Mesendoderm (in vitro differentiated cells): ENCODE data around the gene TXNIP.
A peak's percentile ranks its signal among the peaks of the same experiment; 100 is the strongest.

Source experiments
- DNase-seq: peaks from one replicate; pipeline ENCODE4 v3.0.0; 2013
- H2AK5ac ChIP-seq: 2 replicates; pipeline ENCODE4 v1.6.1; 2013; ENCODE audit warnings: low read length, inconsistent platforms
- H2BK120ac ChIP-seq: 2 replicates; pipeline ENCODE4 v1.6.1; 2013; ENCODE audit warnings: low read depth, mild to moderate bottlenecking, low read length, moderate library complexity, mixed read lengths
- H2BK15ac ChIP-seq: replicated peaks from 2 replicates; pipeline ENCODE4 v1.6.1; 2013; ENCODE audit warnings: low read depth, mild to moderate bottlenecking, moderate library complexity
- H2BK5ac ChIP-seq: 2 replicates; pipeline ENCODE4 v1.6.1; 2013; ENCODE audit warnings: low read length, inconsistent platforms
- H3K18ac ChIP-seq: 2 replicates; pipeline ENCODE4 v1.6.1; 2013; ENCODE audit warnings: mild to moderate bottlenecking, low read length, mixed read lengths
- H3K23ac ChIP-seq: one replicate; pipeline ENCODE4 v1.6.1; 2013; ENCODE audit warnings: low read length
- H3K27ac ChIP-seq: 2 replicates; pipeline ENCODE4 v1.5.1; 2013; ENCODE audit warnings: low read depth, mild to moderate bottlenecking, inconsistent platforms, low read length, moderate library complexity
- H3K27me3 ChIP-seq: 2 replicates; pipeline ENCODE4 v1.6.1; 2013; ENCODE audit warnings: low read length, control low read depth, mild to moderate bottlenecking, inconsistent platforms; ENCODE audit not compliant: insufficient read depth, poor library complexity
- H3K36me3 ChIP-seq: 2 replicates; pipeline ENCODE4 v1.6.1; 2013; ENCODE audit warnings: low read length, inconsistent platforms; ENCODE audit not compliant: control insufficient read depth, insufficient read depth
- H3K4ac ChIP-seq: one replicate; pipeline ENCODE4 v1.6.1; 2013; ENCODE audit warnings: low read depth, mild to moderate bottlenecking, low read length, moderate library complexity
- H3K4me1 ChIP-seq: 2 replicates; pipeline ENCODE4 v1.6.1; 2013; ENCODE audit warnings: low read depth, low read length, inconsistent platforms; ENCODE audit not compliant: control insufficient read depth
- H3K4me2 ChIP-seq: 2 replicates; pipeline ENCODE4 v1.6.1; 2013; ENCODE audit warnings: low read length
- H3K4me3 ChIP-seq: 2 replicates; pipeline ENCODE4 v1.5.1; 2013; ENCODE audit warnings: mild to moderate bottlenecking, low read length
- H3K56ac ChIP-seq: one replicate; pipeline ENCODE4 v1.6.1; 2013; ENCODE audit warnings: low read length
- H3K79me1 ChIP-seq: 2 replicates; pipeline ENCODE4 v1.6.1; 2013; ENCODE audit warnings: low read length, inconsistent platforms
- H3K79me2 ChIP-seq: 2 replicates; pipeline ENCODE4 v1.6.1; 2013; ENCODE audit warnings: mild to moderate bottlenecking, low read length; ENCODE audit not compliant: control insufficient read depth, insufficient read depth
- H3K9ac ChIP-seq: 2 replicates; pipeline ENCODE4 v1.6.1; 2013; ENCODE audit warnings: low read length, inconsistent platforms
- H4K5ac ChIP-seq: one replicate; pipeline ENCODE4 v1.6.1; 2013; ENCODE audit warnings: low read length
- H4K8ac ChIP-seq: one replicate; pipeline ENCODE4 v1.6.1; 2013; ENCODE audit warnings: low read depth, mild to moderate bottlenecking, control low read depth, low read length, moderate library complexity
- WGBS: extraction: QIAGEN DNeasy Blood & Tissue Kit; methylation state at CpG from one replicate; pipeline ENCODE4 v1.1.7; 2013; ENCODE audit warnings: low lambda C conversion rate, missing lambda C conversion rate; ENCODE audit not compliant: insufficient coverage; ENCODE audit errors: extremely low coverage; 5-methylcytosine and 5-hydroxymethylcytosine counted together

The TXNIP gene

GRCh38 chr1:145985502-145986439 lies 10.6 kb downstream of the TXNIP start:
- no peaks in the 10 kb centered on the region for H3K36me3 ChIP-seq
- WGBS = no CpG with 5 or more reads among the region's 15 CpGs
- no peaks in the 10 kb centered on the region for H3K79me2 ChIP-seq
- H2BK15ac ChIP-seq = no peak overlapping the region
- H3K56ac ChIP-seq = peak overlapping the region; percentile 73
- H3K4ac ChIP-seq = no peak overlapping the region
- H3K4me2 ChIP-seq = no peak overlapping the region
- no peak overlapping the region for H3K4me3 ChIP-seq
- no peak overlapping the region for H2BK5ac ChIP-seq
- no peak overlapping the region for H2AK5ac ChIP-seq
- H3K18ac ChIP-seq = no peak overlapping the region
- no peak overlapping the region for H2BK120ac ChIP-seq
- peak overlapping the region; percentile 24 for H4K5ac ChIP-seq
- peaks cover 2% of the 10 kb centered on the region for H3K4me1 ChIP-seq
- H3K79me1 ChIP-seq = no peaks in the 10 kb centered on the region
- H3K27ac ChIP-seq = peak overlapping the region; percentile 22
- no peak overlapping the region for H4K8ac ChIP-seq
- no peak overlapping the region for H3K23ac ChIP-seq
- H3K9ac ChIP-seq = no peak overlapping the region
- peak; percentile 67 for DNase-seq
- H3K27me3 ChIP-seq = no peaks in the 10 kb centered on the region

GRCh38 chr1:145985129-145985501 lies 11.3 kb downstream of the TXNIP start:
- no peak for DNase-seq
- Histone ChIP-seq H2BK15ac (no peak overlapping the region), H3K36me3 (no peaks in the 10 kb centered on the region), H2BK5ac (no peak overlapping the region), H3K4me1 (peaks cover 2% of the 10 kb centered on the region), H2AK5ac (no peak overlapping the region), H3K79me1 (no peaks in the 10 kb centered on the region), H3K9ac (no peak overlapping the region), H3K56ac (peak overlapping the region; percentile 73), H2BK120ac (peak overlapping the region; percentile 10), H3K4me2 (no peak overlapping the region), H3K27me3 (no peaks in the 10 kb centered on the region), H4K8ac (no peak overlapping the region), H4K5ac (peak overlapping the region; percentile 24), H3K27ac (peak overlapping the region; percentile 22), H3K4me3 (no peak overlapping the region), H3K23ac (no peak overlapping the region), H3K4ac (no peak overlapping the region), H3K79me2 (no peaks in the 10 kb centered on the region), H3K18ac (peak overlapping the region; percentile 22)
- no CpG with 5 or more reads among the region's 2 CpGs for WGBS

- Histone ChIP-seq H2BK15ac (no peak overlapping the region), H3K4ac (no peak overlapping the region), H3K23ac (no peak overlapping the region), H2BK120ac (no peak overlapping the region), H2BK5ac (no peak overlapping the region), H3K79me1 (no peaks in the 10 kb centered on the region), H4K5ac (no peak overlapping the region), H4K8ac (no peak overlapping the region), H3K56ac (no peak overlapping the region), H3K9ac (no peak overlapping the region), H3K4me1 (peaks cover 4% of the 10 kb centered on the region), H3K27me3 (no peaks in the 10 kb centered on the region), H3K79me2 (no peaks in the 10 kb centered on the region), H3K27ac (no peak overlapping the region), H2AK5ac (no peak overlapping the region), H3K4me2 (no peak overlapping the region), H3K4me3 (no peak overlapping the region), H3K18ac (peak overlapping the region; percentile 33), H3K36me3 (no peaks in the 10 kb centered on the region)
- no peak for DNase-seq
- no CpG with 5 or more reads among the region's 12 CpGs for WGBS
These were observed 12.2 kb downstream of the TXNIP start for GRCh38 chr1:145983960-145984830.

GRCh38 chr1:145983206-145983675 lies 13.1 kb downstream of the TXNIP start:
- no peak overlapping the region for H3K9ac ChIP-seq
- no peak overlapping the region for H2AK5ac ChIP-seq
- H3K36me3 ChIP-seq = no peaks in the 10 kb centered on the region
- H2BK120ac ChIP-seq = no peak overlapping the region
- no peak overlapping the region for H4K8ac ChIP-seq
- peaks cover 13% of the 10 kb centered on the region for H3K4me1 ChIP-seq
- H3K4ac ChIP-seq = no peak overlapping the region
- no peaks in the 10 kb centered on the region for H3K79me2 ChIP-seq
- no CpG with 5 or more reads among the region's 1 CpG for WGBS
- no peak overlapping the region for H3K56ac ChIP-seq
- H3K23ac ChIP-seq = no peak overlapping the region
- no peak overlapping the region for H3K4me2 ChIP-seq
- no peak overlapping the region for H3K18ac ChIP-seq
- H2BK15ac ChIP-seq = no peak overlapping the region
- H3K27ac ChIP-seq = no peak overlapping the region
- no peaks in the 10 kb centered on the region for H3K79me1 ChIP-seq
- H3K27me3 ChIP-seq = no peaks in the 10 kb centered on the region
- H4K5ac ChIP-seq = no peak overlapping the region
- no peak for DNase-seq
- H2BK5ac ChIP-seq = no peak overlapping the region
- no peak overlapping the region for H3K4me3 ChIP-seq

GRCh38 chr1:145982010-145982723 lies 14.2 kb downstream of the TXNIP start:
- no peak overlapping the region for H3K4me3 ChIP-seq
- DNase-seq = no peak
- peaks cover 17% of the 10 kb centered on the region for H3K4me1 ChIP-seq

More at GRCh38 chr1:145982010-145982723, 14.2 kb downstream of the TXNIP start:
- no peak overlapping the region for H3K23ac ChIP-seq
- H4K8ac ChIP-seq = no peak overlapping the region
- no peaks in the 10 kb centered on the region for H3K79me1 ChIP-seq
- H3K36me3 ChIP-seq = no peaks in the 10 kb centered on the region
- H2BK5ac ChIP-seq = no peak overlapping the region
- H4K5ac ChIP-seq = no peak overlapping the region
- H3K27me3 ChIP-seq = no peaks in the 10 kb centered on the region
- H3K56ac ChIP-seq = no peak overlapping the region
- no peaks in the 10 kb centered on the region for H3K79me2 ChIP-seq
- H3K4ac ChIP-seq = no peak overlapping the region
- no peak overlapping the region for H2BK15ac ChIP-seq
- no peak overlapping the region for H3K9ac ChIP-seq
- no peak overlapping the region for H3K18ac ChIP-seq
- no CpG with 5 or more reads among the region's 6 CpGs for WGBS
- H3K4me2 ChIP-seq = no peak overlapping the region
- H3K27ac ChIP-seq = no peak overlapping the region
- no peak overlapping the region for H2BK120ac ChIP-seq
- H2AK5ac ChIP-seq = no peak overlapping the region
